Esophagus mucosa (tissue), 1 donor: ENCODE measurements around the gene MCOLN2. TPM values are rescaled to one million over a fixed set of nuclear protein-coding genes. Genes with fewer than 3 reads are reported as not detected.
"Not testable (repeated sequence)": the region's sequence is repeated elsewhere in the genome, so short reads cannot be mapped to it uniquely, and the experiment has no call there.

ENCODE experiments used
- ATAC-seq: fragments of 200-7000 bp; cut with Tn5 transposase; one replicate; pipeline ENCODE4 v1.9.1; 2020
- total RNA-seq: library from RNA; stranded (reverse); gene quantifications from one replicate; pipeline ENCODE4 v1.2.4, GENCODE V29; 2023
- donor health status: DM: yes; HTN: yes; CAD: no.

MCOLN2 gene
- total RNA-seq, 1 donor from 2014 or later: 0.52 TPM

DNA sequence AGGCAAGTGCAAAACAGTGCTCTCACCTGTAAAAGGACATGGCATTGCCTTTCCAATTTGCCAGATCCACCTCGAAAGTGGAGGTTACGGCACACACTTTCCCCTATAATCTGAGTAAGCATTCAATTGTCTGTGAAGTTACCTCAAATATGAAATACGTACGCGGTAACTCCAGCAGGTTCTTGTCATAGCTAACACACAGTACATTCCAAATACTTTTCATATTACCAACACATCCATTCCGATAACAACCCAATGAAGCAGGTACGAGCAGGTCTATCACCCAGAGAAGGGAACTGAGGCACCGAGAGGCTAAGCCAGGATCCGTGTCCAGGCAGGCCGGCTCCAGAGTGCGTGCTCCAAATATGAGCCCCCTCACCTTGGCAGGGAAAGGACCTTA, 57.2 kb downstream of the MCOLN2 start:
- no peak for ATAC-seq

DNA sequence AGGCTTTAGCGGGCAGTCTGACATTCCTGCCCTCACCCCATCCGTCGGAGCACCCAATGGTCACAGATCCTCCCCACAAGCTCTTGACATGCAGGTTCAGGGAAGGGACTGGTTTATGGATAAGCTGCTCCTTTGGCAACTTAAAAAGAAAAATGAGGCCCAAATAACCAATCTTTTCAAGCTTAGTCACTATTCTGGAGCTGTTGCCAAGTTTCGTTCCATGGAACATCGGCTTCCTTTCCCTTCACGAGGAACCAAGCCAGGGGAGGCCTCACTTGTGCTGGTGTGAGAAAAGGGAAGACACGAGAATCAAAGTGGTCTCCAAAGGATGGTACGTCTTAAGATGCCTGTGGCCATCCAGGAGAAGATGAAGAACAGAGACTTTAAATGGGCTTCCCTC, 57.8 kb downstream of the MCOLN2 start:
- ATAC-seq: no peak

DNA sequence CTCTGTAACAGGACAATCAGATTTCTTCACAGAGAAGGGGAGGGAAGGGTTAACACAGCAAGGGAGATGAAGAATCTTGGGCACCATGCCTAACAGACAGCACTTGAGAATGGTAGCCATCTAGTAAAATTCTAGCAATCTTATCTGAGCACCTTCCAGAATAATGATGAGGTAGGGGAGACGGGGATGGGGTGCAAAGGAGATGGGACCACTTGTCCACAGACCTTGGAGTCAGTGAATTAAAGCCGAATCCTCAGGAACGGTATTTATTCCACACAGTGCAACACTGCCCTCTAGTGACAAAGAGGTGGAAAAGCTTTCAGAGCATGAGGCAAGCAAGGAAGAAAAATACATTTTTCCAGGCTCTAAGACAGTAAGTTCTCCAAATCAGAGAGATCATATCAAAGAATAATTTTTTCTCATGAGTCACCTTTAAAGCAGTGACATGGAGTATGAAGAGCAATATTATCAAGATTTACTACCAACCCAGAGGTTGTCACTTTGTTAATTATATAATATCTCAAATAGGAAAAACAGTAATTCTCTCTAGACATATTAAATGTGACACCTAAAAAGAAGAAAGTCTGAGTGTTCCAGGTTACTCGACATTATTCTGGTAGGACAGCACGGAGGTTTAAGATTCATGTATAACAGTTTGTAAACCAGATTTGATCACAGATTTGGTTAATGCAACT, 60.6 kb downstream of the MCOLN2 start:
- peak; percentile 86 for ATAC-seq

DNA sequence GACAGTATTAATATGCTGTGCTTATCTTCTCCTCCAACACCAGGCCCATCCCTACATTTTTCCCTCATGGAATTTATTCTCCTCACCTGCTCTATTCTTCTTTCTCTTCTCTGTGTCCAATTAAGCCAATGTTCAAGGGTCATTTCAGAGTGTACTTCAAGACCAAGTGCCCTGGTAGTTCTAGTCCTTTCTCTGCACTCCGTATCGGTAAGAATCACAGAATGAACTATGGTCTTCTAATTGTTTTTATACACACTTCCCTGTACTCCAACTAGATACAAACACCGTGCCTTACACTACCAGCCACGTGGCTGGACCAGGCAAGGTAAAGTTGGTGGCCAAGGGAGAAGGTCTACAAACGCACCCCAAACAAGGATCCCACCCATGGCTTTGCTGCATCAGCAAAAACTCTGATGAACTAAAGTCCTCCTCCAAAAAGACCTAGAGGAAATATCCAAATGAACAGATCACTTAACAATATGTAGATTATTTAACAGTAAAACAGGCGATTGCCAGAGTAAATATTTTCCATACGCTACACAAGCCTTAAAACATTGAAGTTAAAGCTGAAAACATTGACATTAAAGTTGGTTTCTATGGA, 63.8 kb downstream of the MCOLN2 start:
- no peak for ATAC-seq

DNA sequence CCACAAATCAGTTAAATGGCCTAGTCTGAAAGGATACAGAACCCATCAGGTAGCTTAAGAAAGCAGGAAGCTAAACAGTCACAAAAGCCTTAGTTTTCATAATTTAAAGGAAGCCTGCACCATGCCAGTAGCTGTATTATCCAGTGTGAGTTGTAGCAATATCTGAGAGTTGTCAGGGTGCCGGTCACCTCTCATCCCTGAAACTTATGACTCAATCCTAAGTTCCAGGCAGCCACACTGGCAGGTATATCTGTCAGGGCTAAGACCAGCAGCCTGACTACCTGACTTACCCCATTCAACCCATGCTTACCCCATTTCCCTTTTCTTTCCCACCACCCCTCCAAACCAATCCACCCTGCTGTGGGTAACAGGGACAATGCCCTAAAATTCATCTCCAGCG, 66.1 kb downstream of the MCOLN2 start:
- peak; percentile 59 for ATAC-seq

DNA sequence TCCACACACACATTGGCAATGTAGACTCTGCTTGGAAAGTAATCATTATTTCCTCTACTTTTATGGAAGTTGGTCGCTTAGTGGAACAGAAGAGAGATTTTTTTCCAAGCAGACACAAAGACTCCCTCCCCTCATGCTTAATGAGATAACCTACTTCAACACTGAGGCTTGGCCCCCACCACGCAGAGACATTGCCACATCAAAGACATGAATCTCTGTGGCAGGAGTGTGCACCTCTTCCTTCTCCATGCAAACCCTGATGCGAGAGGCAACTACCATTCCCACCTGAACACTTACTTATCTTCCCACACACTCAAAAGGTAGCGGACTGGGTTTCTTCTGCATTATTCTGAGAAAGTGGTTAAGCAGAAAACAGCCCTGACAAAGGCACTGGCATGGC, 66.6 kb downstream of the MCOLN2 start:
- ATAC-seq: no peak

DNA sequence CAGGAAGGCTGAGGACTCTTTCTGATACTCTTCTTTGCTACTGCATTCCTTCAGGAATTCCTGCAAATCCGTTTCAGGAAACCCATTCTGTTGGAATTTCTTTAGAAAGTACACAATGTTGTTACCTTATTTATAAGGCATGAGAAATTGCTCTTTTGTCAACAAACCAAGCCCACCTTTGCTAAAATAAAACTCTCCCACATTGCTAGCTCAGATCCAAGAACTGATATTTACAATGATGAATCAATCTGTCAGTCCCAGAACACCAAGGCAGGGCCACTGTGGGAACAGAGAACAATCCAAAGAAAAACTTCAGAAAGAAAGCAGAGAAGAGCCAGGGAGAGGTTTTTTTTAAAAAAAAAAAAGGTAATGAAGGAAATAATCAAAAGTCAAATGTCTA, 67.3 kb downstream of the MCOLN2 start:
- no peak for ATAC-seq

DNA sequence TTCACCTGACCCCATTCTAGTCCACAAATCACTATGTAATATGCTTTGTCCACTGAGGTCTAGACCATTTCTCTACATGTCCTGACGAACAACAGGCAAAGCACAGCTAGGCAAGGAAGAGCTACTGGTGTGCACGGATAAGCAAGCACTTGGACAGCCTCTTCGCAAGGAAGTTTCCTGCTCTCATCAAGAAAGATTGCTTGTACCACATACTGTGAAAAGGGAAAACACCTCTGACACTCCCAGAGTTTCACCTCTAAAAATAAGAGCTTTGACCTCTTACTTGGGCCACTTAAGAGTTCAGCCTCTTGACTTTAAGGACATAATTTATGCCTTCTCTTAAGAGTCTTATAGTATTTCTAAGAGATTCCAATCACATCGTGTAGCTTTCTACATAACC, 67.9 kb downstream of the MCOLN2 start:
- ATAC-seq: no peak

DNA sequence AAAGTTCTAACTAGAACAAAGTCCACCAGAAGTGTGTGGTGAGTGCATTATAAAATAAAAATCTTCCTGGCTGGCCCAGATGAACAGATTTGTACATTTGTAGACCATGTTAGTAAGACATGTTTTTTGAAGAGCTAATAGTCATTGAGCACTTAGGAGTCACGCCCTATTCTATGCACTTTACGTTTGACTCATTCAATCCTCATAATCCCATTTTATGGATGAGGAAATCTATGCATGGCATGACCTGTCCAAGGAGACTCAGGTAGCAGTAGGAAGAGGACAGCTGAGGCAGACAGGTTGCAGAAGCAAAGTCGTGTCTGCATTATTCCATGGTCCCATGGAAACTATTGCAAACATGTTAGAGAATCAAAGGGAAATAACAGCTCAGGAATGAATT, 73.6 kb downstream of the MCOLN2 start:
- ATAC-seq: peak; percentile 91

DNA sequence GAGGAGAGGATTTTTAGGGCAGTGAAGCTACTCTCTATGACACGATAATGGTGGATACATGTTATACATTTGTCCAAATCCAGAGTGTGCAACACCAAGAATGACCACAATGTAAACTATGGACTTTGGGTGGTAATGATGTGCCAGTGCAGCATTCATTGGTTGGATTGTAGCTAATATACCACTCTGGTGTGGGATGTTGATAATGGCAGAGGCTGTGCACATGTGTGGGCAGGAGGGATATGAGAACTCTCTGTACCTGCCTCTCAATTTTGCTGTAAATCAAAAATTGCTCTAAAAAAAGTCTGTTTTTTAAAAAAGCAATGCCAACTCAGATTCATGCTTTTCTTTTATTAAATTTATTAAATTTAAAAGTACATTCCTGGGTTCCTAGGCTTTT, 76.8 kb downstream of the MCOLN2 start:
- ATAC-seq: no peak

DNA sequence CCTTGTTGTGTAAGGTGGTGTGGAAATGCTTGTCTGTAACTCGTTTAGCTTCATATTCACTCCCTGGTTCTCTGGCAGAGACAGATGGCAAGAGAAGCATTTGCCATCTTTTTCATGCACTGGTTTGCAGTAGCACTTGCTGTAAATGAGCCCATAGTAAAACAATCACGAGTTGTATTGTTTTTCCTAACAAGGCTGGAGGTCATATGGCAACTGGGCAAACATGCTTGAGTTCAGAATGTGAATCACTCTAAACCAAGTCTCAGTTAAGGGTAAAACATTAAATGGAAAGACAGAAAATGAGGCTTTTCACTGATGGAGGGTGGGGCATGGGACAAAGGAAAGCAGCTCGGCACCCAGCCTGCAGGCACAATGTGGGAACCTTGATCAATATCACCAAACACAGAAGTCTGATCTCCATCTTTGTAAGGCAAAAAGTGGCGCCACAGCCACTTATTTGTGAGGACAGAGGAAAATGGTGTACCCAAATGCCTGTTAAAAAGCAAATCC, 77.4 kb downstream of the MCOLN2 start:
- no peak for ATAC-seq

DNA sequence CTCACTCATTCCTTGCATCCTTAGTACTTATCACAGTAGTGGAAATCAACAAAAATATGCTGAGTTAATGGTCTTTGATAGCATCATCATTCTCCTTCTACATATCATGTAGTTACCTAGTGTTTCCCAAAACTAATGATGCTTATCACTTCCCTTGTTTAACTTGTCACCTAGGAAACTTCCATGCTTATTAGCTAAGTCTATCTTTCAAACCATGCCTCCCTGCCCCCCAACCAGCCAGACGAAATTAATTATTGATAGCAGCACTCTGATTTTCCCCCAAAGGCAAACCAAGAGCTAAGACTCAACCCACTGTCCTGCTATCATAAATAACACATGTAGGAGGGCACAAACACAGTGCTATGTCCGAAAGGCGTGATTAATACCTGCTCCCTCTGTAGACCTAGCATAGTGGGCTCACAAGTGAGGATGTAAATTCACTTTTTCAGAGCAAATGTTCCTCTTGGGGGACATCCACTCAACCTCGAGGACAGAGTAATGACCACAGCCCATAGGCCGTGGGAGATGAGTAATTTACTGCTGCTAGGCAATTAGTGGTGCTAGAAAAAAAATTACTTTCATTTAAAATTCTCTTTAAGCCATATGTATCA, 78.1 kb downstream of the MCOLN2 start:
- no peak for ATAC-seq

DNA sequence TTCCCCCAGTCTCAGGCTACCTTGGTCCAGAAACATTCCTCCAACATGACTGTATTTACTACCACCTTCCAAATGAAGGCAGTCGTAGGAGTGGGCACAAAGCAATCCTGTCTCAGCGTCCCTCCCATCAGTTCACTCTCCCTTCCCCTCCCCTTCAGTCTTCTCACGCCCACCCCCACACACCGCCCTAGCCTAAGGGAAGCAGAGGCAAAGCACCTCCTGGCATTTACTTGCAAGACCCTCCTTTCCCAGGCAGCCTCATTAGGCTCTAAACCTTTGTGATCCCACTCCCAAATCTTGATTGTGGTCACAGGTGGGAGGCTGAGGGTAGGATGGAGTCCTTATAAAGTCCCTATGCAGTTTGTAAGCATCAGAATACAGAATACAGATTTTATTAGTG, 80.0 kb downstream of the MCOLN2 start:
- ATAC-seq: no peak

DNA sequence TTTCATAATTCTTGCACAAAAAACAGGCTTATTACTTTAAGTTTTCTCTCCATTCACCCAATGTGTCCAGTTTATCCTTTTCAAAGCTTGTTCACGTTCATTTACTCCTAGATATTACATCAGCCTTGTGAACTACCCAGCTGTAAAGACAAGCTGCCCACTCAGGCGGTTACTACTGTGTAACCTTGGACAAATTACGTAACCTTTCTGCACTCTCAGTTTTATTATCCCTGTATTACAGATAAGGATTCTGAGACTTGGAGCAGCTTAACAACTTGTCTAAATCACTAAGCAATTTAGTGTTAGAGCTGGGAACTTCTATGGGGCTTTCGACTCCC, 83.4 kb downstream of the MCOLN2 start:
- ATAC-seq: no peak

DNA sequence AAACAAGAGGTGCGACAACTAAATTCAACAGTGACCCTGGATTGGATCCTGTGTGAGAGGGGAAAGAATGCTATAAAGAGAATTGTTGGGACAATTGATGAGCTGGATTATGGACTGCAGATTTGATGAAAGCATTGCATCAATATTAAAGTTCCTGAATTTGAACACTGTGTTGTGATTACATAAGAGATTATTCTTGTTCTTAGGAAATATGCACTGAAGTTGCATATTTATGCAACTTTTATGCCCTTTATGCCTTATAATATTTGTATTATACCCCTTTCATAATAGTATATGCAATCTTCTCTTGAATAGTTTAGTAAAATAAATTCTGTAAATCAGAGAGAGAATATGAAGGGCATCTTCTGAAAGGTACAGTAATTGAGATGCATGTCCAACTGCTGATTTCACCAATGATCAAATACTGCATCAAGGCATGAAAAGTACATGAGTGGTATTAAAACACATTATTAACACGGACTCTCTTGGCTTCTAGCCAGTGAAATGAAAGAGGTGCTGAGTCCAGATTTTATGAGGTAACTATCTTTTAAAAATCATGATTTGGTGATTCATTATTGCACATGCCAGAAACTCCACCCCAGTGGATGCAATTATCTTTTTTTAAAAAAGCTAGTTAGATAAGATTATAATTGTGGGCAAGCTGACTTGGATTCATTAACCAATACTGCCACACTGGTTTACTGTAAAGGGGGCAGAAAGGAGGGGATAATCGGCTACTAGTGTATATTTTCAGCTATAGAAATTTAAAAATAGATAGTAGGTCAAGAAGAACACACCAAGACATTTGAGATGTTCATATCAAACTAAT, 84.0 kb downstream of the MCOLN2 start:
- no peak for ATAC-seq

DNA sequence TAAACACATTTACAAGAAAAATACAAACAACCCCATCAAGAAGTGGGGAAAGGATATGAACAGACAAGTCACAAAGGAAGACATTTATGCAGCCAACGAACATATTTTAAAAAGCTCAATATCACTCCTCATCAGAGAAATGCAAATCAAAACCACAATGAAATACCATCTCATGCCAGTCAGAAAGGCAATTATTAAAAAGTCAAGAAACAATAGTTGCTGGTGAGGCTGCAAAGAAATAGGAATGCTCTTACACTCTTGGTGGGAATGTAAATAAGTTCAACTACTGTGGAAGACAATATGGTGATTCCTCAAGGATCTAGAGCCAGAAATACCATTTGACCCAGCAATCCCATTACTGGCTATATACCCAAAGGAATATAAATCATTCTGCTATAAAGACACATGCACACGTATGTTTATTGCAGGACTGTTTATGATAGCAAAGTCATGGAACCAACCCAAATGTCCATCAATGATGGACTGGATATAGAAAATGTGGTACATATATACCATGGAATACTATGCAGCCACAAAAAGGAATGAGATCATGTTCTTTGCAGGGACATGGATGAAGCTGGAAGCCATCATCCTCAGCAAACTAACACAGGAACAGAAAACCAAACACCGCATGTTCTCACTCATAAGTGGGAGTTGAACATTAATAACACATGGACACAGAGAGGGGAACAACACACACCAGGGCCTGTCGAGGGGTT, 88.0 kb downstream of the MCOLN2 start:
- ATAC-seq: not testable (repeated sequence)

DNA sequence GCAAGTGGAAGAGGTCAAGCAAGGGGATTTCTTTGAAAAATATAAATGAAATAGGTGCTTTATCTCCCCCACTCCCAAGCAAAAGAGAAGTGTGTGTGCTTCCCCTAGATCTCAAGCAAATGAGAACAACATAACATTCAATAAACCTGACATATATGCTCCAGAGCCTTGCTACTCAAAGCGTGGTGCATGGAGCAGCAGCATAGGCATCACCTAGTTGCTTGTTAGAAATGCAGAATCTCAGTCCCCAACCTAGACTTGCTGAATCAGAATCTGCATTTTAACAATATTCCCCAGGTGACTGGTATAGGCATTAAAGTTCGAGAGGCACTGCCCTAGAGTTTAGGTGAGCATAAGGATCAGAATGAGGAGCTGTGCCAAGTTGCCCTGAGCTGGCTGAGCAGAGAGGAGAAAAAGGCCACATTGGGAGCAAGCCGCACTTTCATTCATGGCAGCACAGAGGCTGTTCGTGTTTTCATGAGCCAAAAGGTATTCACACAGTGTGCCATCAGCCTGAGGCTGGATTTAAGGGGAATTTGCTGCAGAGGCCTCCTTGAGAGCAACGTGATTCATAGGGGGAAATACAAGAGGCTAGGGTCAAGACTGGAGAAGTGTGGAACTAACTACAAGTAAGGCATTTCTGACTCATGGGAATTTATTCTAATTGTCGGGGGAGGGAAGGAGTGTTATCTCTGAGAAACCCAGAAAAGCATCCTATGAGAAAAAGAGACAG, 89.7 kb downstream of the MCOLN2 start:
- peak; percentile 90 for ATAC-seq

DNA sequence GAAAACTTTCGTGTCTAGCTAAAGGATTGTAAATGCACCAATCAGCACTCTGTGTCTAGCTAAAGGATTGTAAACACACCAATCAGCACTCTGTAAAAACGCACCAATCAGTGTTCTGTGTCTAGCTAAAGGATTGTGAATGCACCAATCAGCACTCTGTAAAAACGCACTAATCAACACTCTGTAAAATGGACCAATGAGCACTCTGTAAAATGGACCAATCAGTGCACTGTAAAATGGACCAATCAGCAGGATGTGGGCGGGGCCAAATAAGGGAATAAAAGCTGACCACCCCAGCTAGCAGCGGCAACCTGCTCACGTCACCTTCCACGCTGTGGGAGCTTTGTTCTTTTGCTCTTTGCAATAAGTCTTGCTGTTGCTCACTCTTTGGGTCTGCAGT, 94.2 kb downstream of the MCOLN2 start:
- ATAC-seq: not testable (repeated sequence)

DNA sequence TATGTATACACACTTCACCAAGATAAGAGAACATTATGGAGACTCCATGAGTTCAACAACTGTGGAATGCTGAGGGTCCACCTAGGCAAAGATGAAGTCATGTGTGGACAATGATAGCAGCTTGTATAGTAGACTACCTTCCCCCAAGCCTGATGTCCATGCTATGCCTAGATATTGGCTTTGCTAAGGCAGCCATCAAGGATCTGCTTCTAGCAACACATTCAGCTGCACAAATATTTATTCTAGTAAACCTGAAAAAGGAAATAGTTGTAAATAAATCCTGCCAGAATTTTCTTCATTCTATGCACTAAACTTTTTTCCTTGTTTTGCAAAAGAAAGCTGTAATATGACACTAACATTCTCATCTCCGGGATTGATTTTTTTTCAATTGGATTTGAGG, 96.9 kb downstream of the MCOLN2 start:
- ATAC-seq: no peak

DNA sequence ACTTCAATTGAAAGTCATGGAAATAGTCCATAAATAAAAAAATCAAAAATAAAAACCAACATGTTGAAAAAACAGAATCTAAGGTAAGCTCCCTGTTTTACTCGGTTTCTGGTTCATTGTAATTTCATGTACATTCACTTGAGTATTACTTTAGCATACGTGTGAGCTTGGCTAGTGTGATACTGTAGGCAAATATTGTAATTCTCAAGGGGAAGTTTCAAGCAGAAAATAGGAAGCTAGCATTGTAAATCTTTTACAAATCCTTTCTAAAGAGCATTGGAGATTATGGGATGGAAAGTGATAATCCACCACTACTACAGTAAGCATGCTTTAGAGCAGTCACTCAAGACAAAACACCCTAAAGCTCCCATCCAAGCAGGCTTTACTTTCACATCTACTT, 100.6 kb downstream of the MCOLN2 start:
- ATAC-seq: no peak

DNA sequence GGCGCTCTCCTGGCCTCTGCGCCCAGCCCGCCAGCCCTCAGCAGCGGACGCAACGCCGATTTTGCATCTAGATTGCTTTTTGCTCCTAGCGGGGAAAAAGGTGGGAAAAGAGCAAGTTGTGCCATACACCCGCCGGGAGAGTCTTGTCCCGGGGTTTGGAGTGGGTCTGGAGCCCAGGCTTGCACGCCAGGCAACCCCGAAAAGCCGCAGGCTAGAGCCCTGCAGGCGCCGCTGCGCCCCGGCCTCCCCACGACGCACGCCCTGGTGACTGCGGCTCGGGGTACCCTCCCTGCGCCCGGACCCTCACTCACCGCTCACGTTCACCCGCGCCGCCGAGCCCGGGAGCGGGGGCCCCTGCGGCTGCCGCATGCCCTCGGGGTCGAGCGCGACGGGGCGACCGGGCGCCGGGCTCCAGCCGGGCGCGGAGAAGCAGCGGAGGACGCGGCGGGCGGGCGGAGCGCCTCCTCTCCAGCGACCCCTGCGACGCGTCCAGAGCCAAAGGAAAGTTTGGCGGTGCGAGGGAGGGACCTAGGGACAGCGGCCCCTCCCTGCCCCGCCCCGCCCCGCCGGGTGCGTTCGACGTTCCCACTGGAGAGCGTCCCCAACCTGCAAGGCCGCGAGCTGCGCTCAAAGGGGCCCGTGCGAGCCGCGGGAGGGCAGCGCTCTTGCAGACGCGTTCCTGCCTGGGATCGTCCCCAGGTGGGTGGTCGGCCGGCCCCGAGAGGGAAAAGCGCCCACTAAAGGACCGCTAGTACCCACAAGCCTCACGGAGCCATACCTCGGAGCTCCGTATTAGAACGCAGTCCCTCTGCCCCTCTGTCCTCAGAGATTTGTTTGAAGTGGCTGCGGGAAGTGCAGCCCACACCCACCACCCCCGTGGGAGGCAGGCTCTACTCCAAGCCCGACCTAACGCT, 104.0 kb downstream of the MCOLN2 start, which contains the start of gene LPAR3:
LPAR3 (minus strand) TSS at position 502 of the 914 bp plus-strand sequence. CDS start 27,086 bp downstream, outside the sequence.
- ATAC-seq: peak; percentile 71
